Measurements from ENCODE around the gene MASP2. TPM values are rescaled to one million over a fixed set of nuclear protein-coding genes. Genes with fewer than 3 reads are reported as not detected.
"Not testable (repeated sequence)": the region's sequence is repeated elsewhere in the genome, so short reads cannot be mapped to it uniquely, and the experiment has no call there.

The MASP2 gene
- total RNA-seq: under 0.01 TPM

- H3K9me3 ChIP-seq (ENCODE audit: control insufficient read depth in 3 of 3, low read length in 3 of 3): no peaks in the 10 kb centered on the region
- no peak within 1 kb of the TSS for H3K9ac ChIP-seq (ENCODE audit: low read depth in 1 of 3, low read length in 3 of 3)
- no peak within 1 kb of the TSS for H3K27ac ChIP-seq (ENCODE audit: low read depth, low read length)
- H3K4me3 ChIP-seq (ENCODE audit: low read length in 3 of 3): no peak within 1 kb of the TSS
- no peaks in the 10 kb centered on the region for H3K36me3 ChIP-seq (ENCODE audit: control insufficient read depth in 3 of 3, insufficient read depth in 3 of 3, low read length in 3 of 3)
- peaks cover 0 to 2% (median 0%) of the 10 kb centered on the region in 3 donors for H3K4me1 ChIP-seq (ENCODE audit: control insufficient read depth in 3 of 3, insufficient read depth in 3 of 3, low read length in 3 of 3)
- H3K27me3 ChIP-seq (ENCODE audit: control insufficient read depth in 3 of 3, insufficient read depth in 3 of 3, low read length in 3 of 3): no peaks in the 10 kb centered on the region
These were observed at the start of gene MASP2 for GRCh38 chr1:11046625-11047365. MASP2 (minus strand) TSS chr1:11047239; CDS start chr1:11047207, 32 bp downstream.

- H3K36me3 ChIP-seq (ENCODE audit: control insufficient read depth in 3 of 3, insufficient read depth in 3 of 3, low read length in 3 of 3): peaks cover 43 to 54% (median 53%) of the 10 kb centered on the region in 3 donors
- H3K4me3 ChIP-seq (ENCODE audit: low read length in 3 of 3); H3K27me3 ChIP-seq (ENCODE audit: control insufficient read depth in 3 of 3, insufficient read depth in 3 of 3, low read length in 3 of 3); H3K9me3 ChIP-seq (ENCODE audit: control insufficient read depth in 3 of 3, low read length in 3 of 3); H3K27ac ChIP-seq (ENCODE audit: low read depth, low read length); H3K9ac ChIP-seq (ENCODE audit: low read depth in 1 of 3, low read length in 3 of 3); H3K4me1 ChIP-seq (ENCODE audit: control insufficient read depth in 3 of 3, insufficient read depth in 3 of 3, low read length in 3 of 3): not testable (repeated sequence)
These were observed 36.7 kb upstream of the MASP2 start for GRCh38 chr1:11083784-11084183.

- Histone ChIP-seq H3K4me3 (ENCODE audit: low read length in 3 of 3) (no peak overlapping the region), H3K9me3 (ENCODE audit: control insufficient read depth in 3 of 3, low read length in 3 of 3) (no peaks in the 10 kb centered on the region), H3K36me3 (ENCODE audit: control insufficient read depth in 3 of 3, insufficient read depth in 3 of 3, low read length in 3 of 3) (peaks cover 52 to 57% (median 55%) of the 10 kb centered on the region in 3 donors), H3K27ac (ENCODE audit: low read depth, low read length) (no peak overlapping the region), H3K27me3 (ENCODE audit: control insufficient read depth in 3 of 3, insufficient read depth in 3 of 3, low read length in 3 of 3) (no peaks in the 10 kb centered on the region), H3K4me1 (ENCODE audit: control insufficient read depth in 3 of 3, insufficient read depth in 3 of 3, low read length in 3 of 3) (no peaks in the 10 kb centered on the region), H3K9ac (ENCODE audit: low read depth in 1 of 3, low read length in 3 of 3) (no peak overlapping the region)
These were observed 33.9 kb upstream of the MASP2 start for GRCh38 chr1:11080931-11081330.

- Histone ChIP-seq H3K4me1 (ENCODE audit: control insufficient read depth in 3 of 3, insufficient read depth in 3 of 3, low read length in 3 of 3) (no peaks in the 10 kb centered on the region), H3K36me3 (ENCODE audit: control insufficient read depth in 3 of 3, insufficient read depth in 3 of 3, low read length in 3 of 3) (peaks cover 69 to 77% (median 73%) of the 10 kb centered on the region in 3 donors), H3K27me3 (ENCODE audit: control insufficient read depth in 3 of 3, insufficient read depth in 3 of 3, low read length in 3 of 3) (no peaks in the 10 kb centered on the region), H3K27ac (ENCODE audit: low read depth, low read length) (no peak overlapping the region), H3K9me3 (ENCODE audit: control insufficient read depth in 3 of 3, low read length in 3 of 3) (no peaks in the 10 kb centered on the region), H3K4me3 (ENCODE audit: low read length in 3 of 3) (no peak overlapping the region), H3K9ac (ENCODE audit: low read depth in 1 of 3, low read length in 3 of 3) (no peak overlapping the region)
These were observed 31.6 kb upstream of the MASP2 start for GRCh38 chr1:11078631-11079030.

GRCh38 chr1:11073398-11073797 lies 26.4 kb upstream of the MASP2 start:
- not testable (repeated sequence) for H3K27me3 ChIP-seq (ENCODE audit: control insufficient read depth in 3 of 3, insufficient read depth in 3 of 3, low read length in 3 of 3); H3K9ac ChIP-seq (ENCODE audit: low read depth in 1 of 3, low read length in 3 of 3); H3K27ac ChIP-seq (ENCODE audit: low read depth, low read length); H3K4me1 ChIP-seq (ENCODE audit: control insufficient read depth in 3 of 3, insufficient read depth in 3 of 3, low read length in 3 of 3); H3K4me3 ChIP-seq (ENCODE audit: low read length in 3 of 3); H3K9me3 ChIP-seq (ENCODE audit: control insufficient read depth in 3 of 3, low read length in 3 of 3)
- H3K36me3 ChIP-seq (ENCODE audit: control insufficient read depth in 3 of 3, insufficient read depth in 3 of 3, low read length in 3 of 3): peaks cover 78 to 90% (median 82%) of the 10 kb centered on the region in 3 donors

- H3K36me3 ChIP-seq (ENCODE audit: control insufficient read depth in 3 of 3, insufficient read depth in 3 of 3, low read length in 3 of 3): peaks cover 82 to 93% (median 86%) of the 10 kb centered on the region in 3 donors
- H3K4me1 ChIP-seq (ENCODE audit: control insufficient read depth in 3 of 3, insufficient read depth in 3 of 3, low read length in 3 of 3): no peaks in the 10 kb centered on the region
- no peak overlapping the region for H3K27ac ChIP-seq (ENCODE audit: low read depth, low read length)
- no peak overlapping the region for H3K4me3 ChIP-seq (ENCODE audit: low read length in 3 of 3)
- no peaks in the 10 kb centered on the region for H3K9me3 ChIP-seq (ENCODE audit: control insufficient read depth in 3 of 3, low read length in 3 of 3)
- H3K27me3 ChIP-seq (ENCODE audit: control insufficient read depth in 3 of 3, insufficient read depth in 3 of 3, low read length in 3 of 3): no peaks in the 10 kb centered on the region
- peak overlapping the region in 1 of 3 donors; percentile 33 for H3K9ac ChIP-seq (ENCODE audit: low read depth in 1 of 3, low read length in 3 of 3)
These were observed 25.3 kb upstream of the MASP2 start for GRCh38 chr1:11072216-11072917.

GRCh38 chr1:11071463-11072215 lies 24.6 kb upstream of the MASP2 start:
- Histone ChIP-seq H3K9me3 (ENCODE audit: control insufficient read depth in 3 of 3, low read length in 3 of 3) (no peaks in the 10 kb centered on the region), H3K9ac (ENCODE audit: low read depth in 1 of 3, low read length in 3 of 3) (no peak overlapping the region), H3K27ac (ENCODE audit: low read depth, low read length) (no peak overlapping the region), H3K4me3 (ENCODE audit: low read length in 3 of 3) (no peak overlapping the region), H3K4me1 (ENCODE audit: control insufficient read depth in 3 of 3, insufficient read depth in 3 of 3, low read length in 3 of 3) (no peaks in the 10 kb centered on the region), H3K36me3 (ENCODE audit: control insufficient read depth in 3 of 3, insufficient read depth in 3 of 3, low read length in 3 of 3) (peaks cover 77 to 89% (median 82%) of the 10 kb centered on the region in 3 donors), H3K27me3 (ENCODE audit: control insufficient read depth in 3 of 3, insufficient read depth in 3 of 3, low read length in 3 of 3) (no peaks in the 10 kb centered on the region)

GRCh38 chr1:11070876-11071275 lies 23.8 kb upstream of the MASP2 start:
- H3K27me3 ChIP-seq (ENCODE audit: control insufficient read depth in 3 of 3, insufficient read depth in 3 of 3, low read length in 3 of 3): no peaks in the 10 kb centered on the region
- H3K9ac ChIP-seq (ENCODE audit: low read depth in 1 of 3, low read length in 3 of 3): no peak overlapping the region
- H3K9me3 ChIP-seq (ENCODE audit: control insufficient read depth in 3 of 3, low read length in 3 of 3): no peaks in the 10 kb centered on the region
- no peak overlapping the region for H3K27ac ChIP-seq (ENCODE audit: low read depth, low read length)
- H3K36me3 ChIP-seq (ENCODE audit: control insufficient read depth in 3 of 3, insufficient read depth in 3 of 3, low read length in 3 of 3): peaks cover 74 to 88% (median 81%) of the 10 kb centered on the region in 3 donors
- H3K4me3 ChIP-seq (ENCODE audit: low read length in 3 of 3): no peak overlapping the region
- H3K4me1 ChIP-seq (ENCODE audit: control insufficient read depth in 3 of 3, insufficient read depth in 3 of 3, low read length in 3 of 3): no peaks in the 10 kb centered on the region

GRCh38 chr1:11068600-11069473 lies 21.8 kb upstream of the MASP2 start:
- no peak overlapping the region for H3K9ac ChIP-seq (ENCODE audit: low read depth in 1 of 3, low read length in 3 of 3)
- H3K36me3 ChIP-seq (ENCODE audit: control insufficient read depth in 3 of 3, insufficient read depth in 3 of 3, low read length in 3 of 3): peaks cover 64 to 78% (median 74%) of the 10 kb centered on the region in 3 donors
- no peaks in the 10 kb centered on the region for H3K9me3 ChIP-seq (ENCODE audit: control insufficient read depth in 3 of 3, low read length in 3 of 3)
- H3K4me3 ChIP-seq (ENCODE audit: low read length in 3 of 3): no peak overlapping the region
- H3K27ac ChIP-seq (ENCODE audit: low read depth, low read length): no peak overlapping the region
- H3K4me1 ChIP-seq (ENCODE audit: control insufficient read depth in 3 of 3, insufficient read depth in 3 of 3, low read length in 3 of 3): no peaks in the 10 kb centered on the region
- H3K27me3 ChIP-seq (ENCODE audit: control insufficient read depth in 3 of 3, insufficient read depth in 3 of 3, low read length in 3 of 3): no peaks in the 10 kb centered on the region
